Measurements from ENCODE around the gene BICD2. TPM values are rescaled to one million over a fixed set of nuclear protein-coding genes. Genes with fewer than 3 reads are reported as not detected.

The BICD2 gene
- total and polyA plus RNA-seq, 2 of the 13 experiments (the other 11 are each of a cell fraction or from before 2014, with no cell fraction given) = 5.1 to 17.4 TPM

DNA sequence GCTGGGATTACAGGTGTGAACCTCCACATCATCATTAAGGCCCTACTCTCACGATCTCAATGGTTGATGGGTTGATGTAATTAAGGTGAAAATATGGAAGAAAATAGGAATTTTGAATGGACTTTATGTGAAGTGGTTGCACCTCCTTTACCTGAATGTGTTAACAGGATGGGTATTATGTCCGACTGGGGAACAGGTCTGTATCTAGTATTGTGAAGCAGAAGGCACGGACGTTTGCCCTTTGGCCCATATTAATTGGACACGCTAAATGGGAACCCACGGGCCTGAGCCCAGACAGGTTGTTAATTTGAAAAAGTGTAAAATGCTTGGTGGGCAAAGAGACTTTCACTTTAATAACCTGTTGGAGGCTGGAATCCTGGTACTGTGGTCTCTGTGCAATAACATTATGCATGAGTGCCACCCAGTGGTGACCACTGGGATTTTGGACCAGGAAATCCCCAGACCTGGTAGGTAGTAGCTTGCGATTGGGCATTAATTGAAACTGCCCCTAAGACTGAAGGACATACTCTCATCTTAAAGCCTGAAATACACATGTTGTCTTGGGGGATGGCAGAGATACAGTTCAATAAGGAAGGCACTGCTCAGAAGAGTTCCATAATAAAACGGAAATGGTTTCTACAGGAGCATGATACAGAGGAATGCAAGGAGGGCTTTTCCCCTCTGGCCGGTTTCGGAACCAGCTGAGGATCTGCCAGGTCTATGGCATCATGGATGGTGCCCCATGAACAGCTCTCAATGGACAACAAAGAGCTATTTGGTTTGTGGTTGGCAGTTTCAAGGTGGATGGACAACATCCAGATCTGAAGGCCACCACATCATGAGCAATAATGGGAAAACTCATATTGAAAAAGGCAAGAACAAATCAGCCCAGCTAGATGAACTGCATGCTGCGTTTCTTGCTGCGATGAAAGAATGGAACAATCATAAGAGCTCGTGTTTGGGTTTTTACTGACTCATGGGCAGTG lies 26.2 kb upstream of the BICD2 start (continued):
- TF ChIP-seq TARDBP (CRISPR knock-in tag; IDR thresholded peaks at IDR 0.05) = no peak
- no peak for TF ChIP-seq ZNF451 (CRISPR knock-in tag; IDR thresholded peaks at IDR 0.05)
- TF ChIP-seq, protein P1, sequence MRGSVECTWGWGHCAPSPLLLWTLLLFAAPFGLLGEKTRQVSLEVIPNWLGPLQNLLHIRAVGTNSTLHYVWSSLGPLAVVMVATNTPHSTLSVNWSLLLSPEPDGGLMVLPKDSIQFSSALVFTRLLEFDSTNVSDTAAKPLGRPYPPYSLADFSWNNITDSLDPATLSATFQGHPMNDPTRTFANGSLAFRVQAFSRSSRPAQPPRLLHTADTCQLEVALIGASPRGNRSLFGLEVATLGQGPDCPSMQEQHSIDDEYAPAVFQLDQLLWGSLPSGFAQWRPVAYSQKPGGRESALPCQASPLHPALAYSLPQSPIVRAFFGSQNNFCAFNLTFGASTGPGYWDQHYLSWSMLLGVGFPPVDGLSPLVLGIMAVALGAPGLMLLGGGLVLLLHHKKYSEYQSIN (CRISPR knock-in tag; IDR thresholded peaks at IDR 0.05; ENCODE audit: borderline replicate concordance) = no peak
- TF ChIP-seq RAD21 (CRISPR knock-in tag; IDR thresholded peaks at IDR 0.05) = peak; percentile 79
- TF ChIP-seq ZNF333 (CRISPR knock-in tag; IDR thresholded peaks at IDR 0.05; ENCODE audit: borderline replicate concordance) = no peak
- TF ChIP-seq EEA1 (CRISPR knock-in tag; IDR thresholded peaks at IDR 0.05; ENCODE audit: borderline replicate concordance) = no peak
- TF ChIP-seq GABPA (IDR thresholded peaks at IDR 0.05; ENCODE audit: low read depth, low read length) = no peak
- TF ChIP-seq GABPA (CRISPR knock-in tag; IDR thresholded peaks at IDR 0.05; ENCODE audit: low read depth) = no peak
- TF ChIP-seq ZNF775 (CRISPR knock-in tag; IDR thresholded peaks at IDR 0.05; ENCODE audit: borderline replicate concordance) = no peak
- TF ChIP-seq SMC3 (IDR thresholded peaks at IDR 0.05; ENCODE audit: low read length) = peak; percentile 90
- TF ChIP-seq STAT5B (CRISPR knock-in tag; IDR thresholded peaks at IDR 0.05) = no peak
- no peak for TF ChIP-seq CBX5 (CRISPR knock-in tag; IDR thresholded peaks at IDR 0.05; ENCODE audit: borderline replicate concordance)
- TF ChIP-seq, protein P2, sequence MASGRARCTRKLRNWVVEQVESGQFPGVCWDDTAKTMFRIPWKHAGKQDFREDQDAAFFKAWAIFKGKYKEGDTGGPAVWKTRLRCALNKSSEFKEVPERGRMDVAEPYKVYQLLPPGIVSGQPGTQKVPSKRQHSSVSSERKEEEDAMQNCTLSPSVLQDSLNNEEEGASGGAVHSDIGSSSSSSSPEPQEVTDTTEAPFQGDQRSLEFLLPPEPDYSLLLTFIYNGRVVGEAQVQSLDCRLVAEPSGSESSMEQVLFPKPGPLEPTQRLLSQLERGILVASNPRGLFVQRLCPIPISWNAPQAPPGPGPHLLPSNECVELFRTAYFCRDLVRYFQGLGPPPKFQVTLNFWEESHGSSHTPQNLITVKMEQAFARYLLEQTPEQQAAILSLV (CRISPR knock-in tag; IDR thresholded peaks at IDR 0.05; ENCODE audit: borderline replicate concordance) = no peak
- TF ChIP-seq, protein P3, sequence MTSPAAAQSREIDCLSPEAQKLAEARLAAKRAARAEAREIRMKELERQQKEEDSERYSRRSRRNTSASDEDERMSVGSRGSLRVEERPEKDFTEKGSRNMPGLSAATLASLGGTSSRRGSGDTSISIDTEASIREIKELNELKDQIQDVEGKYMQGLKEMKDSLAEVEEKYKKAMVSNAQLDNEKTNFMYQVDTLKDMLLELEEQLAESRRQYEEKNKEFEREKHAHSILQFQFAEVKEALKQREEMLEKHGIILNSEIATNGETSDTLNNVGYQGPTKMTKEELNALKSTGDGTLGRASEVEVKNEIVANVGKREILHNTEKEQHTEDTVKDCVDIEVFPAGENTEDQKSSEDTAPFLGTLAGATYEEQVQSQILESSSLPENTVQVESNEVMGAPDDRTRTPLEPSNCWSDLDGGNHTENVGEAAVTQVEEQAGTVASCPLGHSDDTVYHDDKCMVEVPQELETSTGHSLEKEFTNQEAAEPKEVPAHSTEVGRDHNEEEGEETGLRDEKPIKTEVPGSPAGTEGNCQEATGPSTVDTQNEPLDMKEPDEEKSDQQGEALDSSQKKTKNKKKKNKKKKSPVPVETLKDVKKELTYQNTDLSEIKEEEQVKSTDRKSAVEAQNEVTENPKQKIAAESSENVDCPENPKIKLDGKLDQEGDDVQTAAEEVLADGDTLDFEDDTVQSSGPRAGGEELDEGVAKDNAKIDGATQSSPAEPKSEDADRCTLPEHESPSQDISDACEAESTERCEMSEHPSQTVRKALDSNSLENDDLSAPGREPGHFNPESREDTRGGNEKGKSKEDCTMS (CRISPR knock-in tag; conservative IDR thresholded peaks at IDR 0.05) = no peak
- TF ChIP-seq, protein P4, sequence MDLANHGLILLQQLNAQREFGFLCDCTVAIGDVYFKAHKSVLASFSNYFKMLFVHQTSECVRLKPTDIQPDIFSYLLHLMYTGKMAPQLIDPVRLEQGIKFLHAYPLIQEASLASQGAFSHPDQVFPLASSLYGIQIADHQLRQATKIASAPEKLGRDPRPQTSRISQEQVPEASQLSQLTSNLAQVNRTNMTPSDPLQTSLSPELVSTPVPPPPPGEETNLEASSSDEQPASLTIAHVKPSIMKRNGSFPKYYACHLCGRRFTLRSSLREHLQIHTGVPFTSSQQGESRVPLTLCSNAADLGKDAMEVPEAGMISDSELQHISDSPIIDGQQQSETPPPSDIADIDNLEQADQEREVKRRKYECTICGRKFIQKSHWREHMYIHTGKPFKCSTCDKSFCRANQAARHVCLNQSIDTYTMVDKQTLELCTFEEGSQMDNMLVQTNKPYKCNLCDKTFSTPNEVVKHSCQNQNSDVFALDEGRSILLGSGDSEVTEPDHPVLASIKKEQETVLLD (CRISPR knock-in tag; IDR thresholded peaks at IDR 0.05; ENCODE audit: low read depth) = no peak
- peak; percentile 47; the same call in 1 of the 2 replicates for TF ChIP-seq RXRB (CRISPR knock-in tag; IDR thresholded peaks at IDR 0.05; ENCODE audit: borderline replicate concordance)
- TF ChIP-seq STAG1 (CRISPR knock-in tag; IDR thresholded peaks at IDR 0.05) = peak; percentile 93
- TF ChIP-seq THAP11 (CRISPR knock-in tag; IDR thresholded peaks at IDR 0.05) = peak; percentile 55; the same call in 1 of the 2 replicates
- TF ChIP-seq, protein P5, sequence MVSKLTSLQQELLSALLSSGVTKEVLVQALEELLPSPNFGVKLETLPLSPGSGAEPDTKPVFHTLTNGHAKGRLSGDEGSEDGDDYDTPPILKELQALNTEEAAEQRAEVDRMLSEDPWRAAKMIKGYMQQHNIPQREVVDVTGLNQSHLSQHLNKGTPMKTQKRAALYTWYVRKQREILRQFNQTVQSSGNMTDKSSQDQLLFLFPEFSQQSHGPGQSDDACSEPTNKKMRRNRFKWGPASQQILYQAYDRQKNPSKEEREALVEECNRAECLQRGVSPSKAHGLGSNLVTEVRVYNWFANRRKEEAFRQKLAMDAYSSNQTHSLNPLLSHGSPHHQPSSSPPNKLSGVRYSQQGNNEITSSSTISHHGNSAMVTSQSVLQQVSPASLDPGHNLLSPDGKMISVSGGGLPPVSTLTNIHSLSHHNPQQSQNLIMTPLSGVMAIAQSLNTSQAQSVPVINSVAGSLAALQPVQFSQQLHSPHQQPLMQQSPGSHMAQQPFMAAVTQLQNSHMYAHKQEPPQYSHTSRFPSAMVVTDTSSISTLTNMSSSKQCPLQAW (CRISPR knock-in tag; IDR thresholded peaks at IDR 0.05) = peak; percentile 55; the same call in 1 of the 2 replicates
- TF ChIP-seq ZNF367 (CRISPR knock-in tag; IDR thresholded peaks at IDR 0.05; ENCODE audit: borderline replicate concordance) = no peak
- TF ChIP-seq FOXA3 (CRISPR knock-in tag; IDR thresholded peaks at IDR 0.05) = 0 out of 2 replicates have a peak, but pooled peaks have one; percentile 13
- no peak for TF ChIP-seq RCOR2 (CRISPR knock-in tag; IDR thresholded peaks at IDR 0.05)

Data from HepG2 (cell line).